Stimulated activated CD8-positive, alpha-beta memory T cell treated with anti-CD3 and anti-CD28 coated beads, Interleukin-15, amount 100 ng/mL, for 1 hour (primary cell): ENCODE results near the gene GPC6.

Experiments used
- DNase-seq: peaks from one replicate; pipeline ENCODE4 v3.0.0-alpha.2; 2020; ENCODE audit warnings: low read depth

Gene GPC6

GRCh38 chr13:94214121-94214520, 987.5 kb downstream of the GPC6 start:
- DNase-seq, result no peak

GRCh38 chr13:94214975-94215374, 988.4 kb downstream of the GPC6 start:
- DNase-seq, result no peak

GRCh38 chr13:94216476-94216875, 989.9 kb downstream of the GPC6 start:
- no peak for DNase-seq

DNA sequence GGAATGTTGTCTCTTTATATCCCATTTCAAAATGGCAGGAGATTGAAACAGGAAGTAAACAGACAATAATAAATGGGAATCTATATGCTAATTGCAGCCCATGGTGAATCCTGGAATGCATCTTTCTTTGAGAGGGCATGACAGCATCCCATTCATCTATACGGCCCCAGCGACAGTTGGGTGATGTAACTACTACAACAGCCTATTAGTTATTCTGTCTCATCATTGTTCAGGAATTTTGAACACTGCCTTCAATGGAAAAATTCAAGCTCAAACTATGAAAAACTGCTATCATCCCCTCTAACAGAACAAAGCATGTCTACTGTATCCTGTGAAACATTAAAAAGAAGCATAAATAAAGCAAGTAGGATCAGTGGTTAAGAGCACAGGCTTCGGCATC, 990.8 kb downstream of the GPC6 start:
- DNase-seq, result no peak

DNA sequence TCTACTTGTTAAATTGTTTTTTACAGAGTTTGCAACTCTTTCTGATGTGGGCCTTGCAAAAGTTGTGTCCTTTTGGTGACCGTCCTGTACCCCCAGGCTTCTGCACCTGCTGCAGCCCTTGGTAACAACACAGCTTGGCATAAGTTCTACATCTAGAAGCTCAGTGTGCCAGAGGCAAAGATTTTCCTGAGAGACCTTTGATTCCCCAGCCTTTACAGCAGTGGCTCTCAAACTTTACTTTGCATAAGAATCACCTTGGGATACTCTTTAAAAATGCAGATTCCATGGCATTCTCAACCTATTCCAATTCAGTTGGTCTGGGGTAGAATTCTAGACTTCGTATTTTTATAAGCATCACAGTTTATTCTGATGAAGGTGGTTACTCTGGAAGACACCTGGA, 991.9 kb downstream of the GPC6 start:
- DNase-seq, result no peak

DNA sequence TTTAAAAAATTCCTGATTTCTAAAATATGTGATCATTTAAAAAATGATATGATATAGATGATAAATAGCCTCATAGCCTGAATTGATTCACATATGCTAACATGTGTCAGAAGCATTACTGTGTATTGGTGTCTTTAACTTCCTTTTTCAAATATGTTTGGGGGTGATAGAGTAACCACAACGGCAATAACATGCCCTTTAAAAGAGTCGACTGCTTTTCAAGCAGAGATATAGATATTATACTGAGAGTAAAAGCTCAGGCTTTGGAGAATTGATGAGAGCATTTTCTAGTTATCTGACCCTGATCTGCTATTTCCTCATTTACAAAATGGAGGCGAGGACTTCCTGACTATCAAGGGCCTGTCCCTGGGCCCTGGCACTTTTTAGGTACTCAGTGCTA, 992.3 kb downstream of the GPC6 start:
- no peak for DNase-seq

GRCh38 chr13:94224670-94225069, 998.1 kb downstream of the GPC6 start:
- no peak for DNase-seq

DNA sequence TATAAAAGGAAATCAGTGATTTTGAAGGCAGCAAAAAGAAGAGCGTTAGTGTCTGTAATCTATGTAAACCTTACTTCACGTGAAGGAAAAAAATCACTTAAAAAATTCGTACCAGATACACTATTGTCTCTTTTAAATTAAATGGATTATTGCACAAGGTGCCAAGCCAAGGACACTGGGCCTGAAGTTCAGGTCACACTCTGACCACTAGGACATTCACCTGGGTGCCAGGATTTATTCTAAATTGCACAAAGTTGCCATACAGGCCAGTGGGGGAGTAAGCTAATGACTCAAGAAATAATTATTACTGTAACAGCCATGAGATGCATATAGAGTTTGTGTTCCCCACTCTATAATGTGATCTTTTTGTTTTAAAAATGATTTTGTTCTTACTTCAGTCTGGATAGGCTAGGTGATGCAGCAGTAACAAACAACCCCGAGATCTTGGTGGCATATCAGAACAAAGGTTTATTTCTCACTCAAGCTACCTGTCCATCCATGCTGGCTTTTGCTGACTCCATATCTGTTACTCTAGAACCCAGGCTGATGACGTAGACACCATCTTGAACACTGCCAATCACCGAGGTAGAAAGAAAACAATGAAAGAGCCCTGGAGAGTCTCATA, 1000.8 kb downstream of the GPC6 start:
- no peak for DNase-seq

DNA sequence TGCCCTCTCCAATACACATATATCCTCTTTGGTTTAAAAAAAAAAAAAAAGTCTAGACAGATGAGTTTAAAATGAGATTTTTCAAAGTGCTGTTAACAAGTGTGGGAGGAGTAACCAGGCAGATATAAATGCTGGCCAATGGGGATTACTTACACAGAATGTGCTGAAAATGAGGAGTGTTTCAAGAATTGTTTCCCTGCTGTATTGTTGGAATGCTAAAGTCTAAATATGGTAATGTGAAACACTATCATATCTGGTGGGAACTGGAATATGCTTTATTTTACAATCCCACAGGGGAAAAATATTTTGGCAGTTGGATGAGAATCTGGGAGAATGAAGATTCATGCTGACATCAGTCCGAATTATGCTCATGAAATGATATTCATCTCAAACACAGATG, 1002.2 kb downstream of the GPC6 start:
- no peak for DNase-seq

DNA sequence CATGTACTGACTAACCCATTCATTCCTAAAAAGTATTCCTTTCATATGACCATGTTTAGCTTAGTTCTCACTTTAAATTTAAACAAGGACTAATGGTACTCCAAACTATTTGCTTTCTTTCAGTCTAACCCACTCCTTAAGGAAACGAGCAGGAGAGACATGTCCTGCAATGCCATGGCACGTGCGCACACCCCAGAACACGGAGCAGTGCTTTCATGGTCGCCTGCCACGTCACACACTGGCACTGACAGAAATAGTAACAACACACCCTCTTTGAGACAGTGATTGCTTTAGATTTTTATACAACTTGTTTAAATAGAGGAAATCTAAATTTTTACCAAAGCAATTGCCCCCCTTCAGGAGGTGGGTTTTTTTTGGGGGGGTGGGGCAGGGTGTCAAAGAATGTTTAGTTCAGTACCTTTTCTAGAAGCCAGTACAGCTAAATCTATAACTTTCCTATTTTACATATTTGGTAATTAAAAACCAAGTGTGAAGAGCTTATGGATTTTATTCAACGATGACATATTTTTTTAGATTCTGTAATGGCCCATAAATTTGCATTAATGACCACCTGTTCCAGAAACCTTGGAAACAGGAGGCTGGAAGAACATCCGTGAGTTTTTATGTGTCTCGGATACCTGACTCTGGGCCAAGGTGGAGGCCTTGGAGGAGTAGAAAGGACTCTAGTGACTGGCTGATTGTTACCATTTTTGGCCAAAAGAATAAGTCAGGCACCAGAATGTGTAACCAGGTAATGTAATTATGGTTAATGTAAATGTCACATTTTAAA, 1005.7 kb downstream of the GPC6 start:
- DNase-seq, result no peak

DNA sequence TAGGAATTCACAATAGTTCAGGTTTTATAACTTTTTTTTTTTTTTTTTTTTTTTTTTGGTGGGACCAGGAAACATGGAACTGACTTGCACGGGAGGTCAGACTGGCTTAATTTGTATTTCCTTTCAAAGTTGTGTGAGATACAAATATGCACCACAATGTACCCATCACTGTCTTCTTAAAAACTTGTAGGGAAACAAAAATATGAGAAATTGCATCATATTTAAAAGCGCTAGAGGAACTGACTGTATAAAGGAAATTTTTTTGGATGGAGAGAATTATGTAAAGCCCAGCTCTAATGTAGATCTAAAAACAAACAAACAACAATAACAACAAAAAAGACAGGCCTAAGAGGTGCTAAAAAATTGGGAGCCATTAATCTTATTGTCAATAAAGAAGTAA, 1006.3 kb downstream of the GPC6 start:
- DNase-seq, result no peak

DNA sequence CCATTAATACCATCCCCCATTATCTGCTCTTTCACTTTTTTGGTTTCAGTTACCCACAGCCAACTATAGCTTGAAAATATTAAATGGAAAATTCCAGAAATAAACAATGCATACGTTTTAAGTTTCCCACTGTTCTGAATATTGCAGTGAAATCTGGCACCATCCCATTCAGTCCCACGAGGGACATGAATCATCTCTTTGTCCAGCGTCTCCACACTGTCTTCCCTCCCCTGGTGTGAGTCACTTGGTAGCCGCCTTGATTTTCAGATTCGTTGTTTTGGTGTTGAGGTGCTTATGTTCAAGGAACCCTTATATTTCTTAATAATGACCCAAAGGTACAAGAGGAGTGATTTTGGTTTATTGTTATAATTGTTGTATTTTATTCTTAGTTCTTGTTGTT, 1006.8 kb downstream of the GPC6 start:
- no peak for DNase-seq

DNA sequence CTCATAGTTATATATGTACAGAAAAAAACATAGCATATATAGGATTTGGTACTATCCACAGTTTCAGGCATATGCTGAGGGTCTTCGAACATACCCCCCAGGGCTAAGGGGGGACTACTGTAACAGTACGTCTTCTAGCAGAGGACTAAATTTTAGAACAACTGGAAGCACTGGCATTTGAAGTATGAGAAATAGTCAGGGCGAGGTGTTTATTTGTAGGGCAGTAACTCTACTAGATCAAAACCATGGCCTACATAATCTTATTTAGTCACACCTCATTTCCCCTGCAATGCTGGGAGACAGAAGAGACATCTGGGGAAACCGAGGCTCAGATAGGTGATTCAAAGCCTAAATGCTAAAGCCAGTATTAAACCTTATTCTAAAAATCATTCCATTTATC, 1007.2 kb downstream of the GPC6 start:
- no peak for DNase-seq

DNA sequence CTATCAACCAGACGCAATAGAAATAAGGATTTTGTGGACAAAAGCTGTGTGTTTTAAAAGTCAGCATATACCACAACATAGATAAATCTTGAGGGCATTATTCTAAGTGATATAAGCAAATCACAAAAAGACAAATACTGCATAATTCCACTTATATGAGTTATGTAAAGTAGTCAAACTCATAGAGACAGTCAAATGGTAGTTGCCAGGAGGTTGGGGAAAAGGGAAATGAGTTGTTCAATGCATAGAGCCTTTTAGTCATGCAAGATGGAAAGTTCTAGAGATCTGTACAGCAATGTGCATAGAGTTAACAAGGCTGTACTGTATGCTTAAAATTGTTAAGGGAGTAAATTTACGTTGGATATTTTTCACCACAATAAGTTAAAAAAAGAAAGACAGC, 1008.1 kb downstream of the GPC6 start:
- no peak for DNase-seq

DNA sequence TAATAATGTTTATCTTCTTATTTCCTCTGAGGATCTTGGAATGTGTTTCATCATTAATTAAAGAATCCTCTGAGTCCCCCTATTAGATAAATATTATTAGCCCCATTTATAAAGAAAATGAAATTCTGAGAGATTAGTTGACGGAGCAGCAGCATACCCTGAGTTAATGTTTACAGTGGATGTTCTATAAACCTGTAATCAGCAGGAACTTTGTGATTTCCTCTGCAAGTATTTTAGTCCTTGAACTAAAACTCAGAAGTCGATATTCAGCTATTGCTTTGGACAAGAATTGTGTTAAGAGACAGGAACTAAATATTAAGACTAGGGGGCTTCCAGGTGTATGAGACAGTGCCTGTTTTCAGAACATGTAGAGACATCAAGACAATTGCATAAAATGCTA, 1009.5 kb downstream of the GPC6 start:
- DNase-seq, result no peak

DNA sequence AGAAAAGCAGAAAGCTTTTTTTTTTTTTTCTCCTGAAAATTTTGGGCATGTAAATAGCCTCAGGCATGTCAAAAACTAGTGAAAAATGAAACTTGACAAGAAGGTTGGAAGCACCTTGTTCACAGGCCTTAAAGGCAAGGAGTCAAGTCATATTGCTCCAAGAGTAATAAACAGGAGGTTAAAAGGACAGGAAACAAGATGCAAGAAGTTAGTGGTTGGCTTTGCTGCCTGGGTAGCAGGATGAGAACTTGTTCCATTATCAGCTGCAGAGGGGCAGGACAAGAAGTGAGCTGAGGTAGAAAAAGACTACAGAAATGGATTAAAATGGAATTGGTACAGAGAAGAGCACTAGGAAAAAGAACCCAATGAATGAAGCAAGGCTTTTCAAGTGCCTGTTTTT, 1010.3 kb downstream of the GPC6 start:
- DNase-seq, result no peak

- no peak for DNase-seq
These were observed 1012.5 kb downstream of the GPC6 start for GRCh38 chr13:94239135-94239534.

DNA sequence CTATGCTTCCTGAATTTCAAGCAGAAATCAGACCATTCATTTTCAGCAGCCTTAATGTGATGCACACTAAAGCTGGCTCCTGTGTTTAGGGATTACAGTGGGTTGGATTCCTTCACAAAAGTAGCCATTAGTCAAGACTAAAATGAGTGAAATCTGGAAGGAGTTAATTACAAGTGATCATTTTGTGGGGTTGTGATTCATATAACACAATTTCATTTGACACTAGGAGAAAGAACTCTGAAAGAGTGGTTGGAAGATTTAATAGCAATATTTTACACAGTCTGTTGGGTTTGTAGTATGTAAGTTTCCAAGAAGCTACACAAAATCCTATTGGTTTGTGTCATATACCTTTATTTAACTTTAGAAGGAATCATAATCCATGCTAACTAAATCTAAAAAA, 1015.9 kb downstream of the GPC6 start:
- no peak for DNase-seq

- no peak for DNase-seq
These were observed 1016.9 kb downstream of the GPC6 start for GRCh38 chr13:94243551-94243950.

DNA sequence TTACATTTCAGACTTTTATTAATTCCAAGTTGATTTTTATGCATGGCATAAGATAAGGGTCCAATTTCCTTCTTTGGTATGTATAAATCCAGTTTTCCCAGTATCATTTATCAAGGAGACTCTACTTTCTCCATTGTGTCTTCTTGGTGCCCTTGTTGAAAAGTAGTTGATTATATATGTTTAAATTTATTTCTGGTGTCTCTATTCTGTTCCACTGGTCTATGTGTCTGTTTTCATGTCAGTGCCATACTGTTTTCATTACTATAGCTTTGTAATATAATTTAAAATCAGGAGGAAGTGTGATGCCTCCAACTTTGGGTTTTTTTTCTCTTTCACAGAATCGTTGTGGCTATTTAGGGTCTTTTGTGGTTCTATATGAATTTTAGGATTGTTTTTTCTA, 1019.9 kb downstream of the GPC6 start:
- no peak for DNase-seq

- no peak for DNase-seq
These were observed 1021.3 kb downstream of the GPC6 start for GRCh38 chr13:94247890-94248289.

GRCh38 chr13:94248454-94249228, 1022.0 kb downstream of the GPC6 start:
- DNase-seq, result no peak

DNA sequence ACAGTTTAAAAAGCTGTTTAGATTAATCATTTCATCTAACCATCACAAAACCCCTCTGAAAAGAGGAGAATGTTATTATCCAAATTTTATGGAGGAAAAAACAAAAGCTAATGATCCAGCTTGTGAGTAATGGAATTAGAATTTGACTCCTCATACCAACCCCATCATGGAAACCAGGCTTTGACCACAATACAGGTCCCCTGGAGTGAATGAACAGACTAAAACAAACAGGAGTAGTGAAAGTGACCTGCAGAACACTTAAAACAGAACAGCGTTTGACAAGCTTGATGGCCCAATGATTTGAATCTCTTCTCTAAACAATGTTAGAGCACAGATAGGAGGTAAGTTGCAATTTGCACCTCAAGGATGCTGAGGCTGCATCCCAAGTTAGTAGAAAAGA, 1022.9 kb downstream of the GPC6 start:
- DNase-seq, result no peak
